ENCODE measurements around the gene SMARCC1.
A peak's percentile ranks its signal among the peaks of the same experiment; 100 is the strongest.

SMARCC1 gene

DNA sequence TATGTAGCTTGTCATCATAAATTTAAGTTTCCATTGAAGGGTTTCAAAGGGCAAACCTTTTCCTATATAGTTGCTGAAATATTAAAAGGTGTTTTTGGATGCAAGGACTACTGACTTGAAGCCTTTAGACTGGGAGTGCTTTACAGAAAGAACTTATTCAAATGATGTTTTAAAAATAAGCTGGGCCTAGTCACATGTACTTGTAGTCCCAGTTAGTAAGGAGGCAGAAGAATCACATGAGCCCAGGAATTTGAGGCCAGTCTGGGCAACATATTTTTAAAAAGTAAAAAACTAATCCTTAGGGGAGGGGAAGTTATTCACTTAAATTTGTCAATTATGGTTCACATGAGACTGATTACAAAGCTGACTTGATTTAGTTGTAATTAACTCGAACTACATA lies 65.0 kb downstream of the SMARCC1 start:
- no peak for TF ChIP-seq CTCF (IDR thresholded peaks at IDR 0.05; ENCODE audit: low read length, missing control alignments)
- DNase-seq (ENCODE audit: low read depth) = peak; percentile 3
- no peak overlapping the region for H3K4me3 ChIP-seq (replicated peaks; ENCODE audit: low read depth, low read length)

DNA sequence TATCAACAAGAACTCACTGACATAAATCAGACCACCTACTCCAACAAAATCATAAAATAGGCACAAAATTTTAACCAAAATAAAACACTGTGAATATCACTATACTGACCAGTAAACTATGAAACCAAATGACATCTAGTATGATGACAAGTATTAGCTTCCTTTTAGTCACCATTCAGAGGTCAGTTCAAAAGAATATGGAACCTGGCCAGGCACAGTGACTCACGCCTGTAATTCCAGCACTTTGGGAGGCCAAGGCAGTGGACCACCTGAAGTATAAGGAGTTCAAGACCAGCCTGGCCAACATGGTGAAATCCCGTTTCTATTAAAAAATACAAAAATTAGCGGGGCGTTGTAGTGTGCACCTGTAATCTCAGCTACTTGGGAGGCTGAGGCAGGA lies 65.8 kb downstream of the SMARCC1 start:
- TF ChIP-seq CTCF (IDR thresholded peaks at IDR 0.05; ENCODE audit: low read length, missing control alignments) = no peak
- peak; percentile 61 for DNase-seq (ENCODE audit: low read depth)
- H3K4me3 ChIP-seq (replicated peaks; ENCODE audit: low read depth, low read length) = no peak overlapping the region

GRCh38 chr3:47714606-47715005 lies 67.1 kb downstream of the SMARCC1 start:
- no peak for TF ChIP-seq CTCF (IDR thresholded peaks at IDR 0.05; ENCODE audit: low read length, missing control alignments)
- no peak overlapping the region for H3K4me3 ChIP-seq (replicated peaks; ENCODE audit: low read depth, low read length)
- no peak for DNase-seq (ENCODE audit: low read depth)

DNA sequence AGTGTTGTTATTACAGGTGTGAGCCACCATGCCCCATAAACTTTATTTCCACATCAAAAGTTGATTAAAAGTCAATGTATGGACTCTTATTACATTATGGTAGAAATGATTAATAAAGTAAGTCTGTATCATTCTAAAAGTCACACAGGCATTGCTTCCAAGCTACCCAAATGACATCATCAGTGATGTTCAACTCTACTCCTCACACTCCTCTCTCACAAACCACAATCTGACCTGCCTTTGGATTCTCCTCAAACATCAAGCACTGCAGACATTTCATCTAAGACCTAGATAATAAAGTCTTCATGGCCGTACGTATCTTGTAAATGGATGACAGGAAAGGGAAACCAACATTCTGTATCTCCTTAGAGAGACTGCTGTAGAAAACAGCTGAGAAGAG lies 68.0 kb downstream of the SMARCC1 start:
- TF ChIP-seq CTCF (IDR thresholded peaks at IDR 0.05; ENCODE audit: low read length, missing control alignments) = no peak
- DNase-seq (ENCODE audit: low read depth) = no peak
- no peak overlapping the region for H3K4me3 ChIP-seq (replicated peaks; ENCODE audit: low read depth, low read length)

DNA sequence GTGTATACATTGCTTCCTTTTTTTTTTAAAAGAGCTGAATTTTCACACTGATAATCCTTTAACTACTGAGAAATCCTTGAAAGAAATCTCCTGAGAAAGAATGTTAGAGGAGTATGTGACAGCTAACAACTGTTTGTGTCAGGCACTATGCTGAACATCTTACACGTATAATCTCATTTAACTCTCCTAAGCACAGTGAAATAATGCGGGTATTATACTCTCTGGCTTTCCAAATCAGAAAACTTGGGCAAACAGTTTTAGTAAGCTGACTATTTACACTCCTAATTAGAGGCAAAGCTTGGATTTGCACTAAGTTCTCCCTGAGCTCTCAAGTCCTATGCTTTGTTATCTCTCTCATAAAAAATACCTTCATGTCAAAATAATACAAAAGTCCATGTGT lies 69.3 kb downstream of the SMARCC1 start:
- no peak for DNase-seq (ENCODE audit: low read depth)
- no peak for TF ChIP-seq CTCF (IDR thresholded peaks at IDR 0.05; ENCODE audit: low read length, missing control alignments)
- H3K4me3 ChIP-seq (replicated peaks; ENCODE audit: low read depth, low read length) = no peak overlapping the region

GRCh38 chr3:47711596-47711995 lies 70.1 kb downstream of the SMARCC1 start:
- H3K4me3 ChIP-seq (replicated peaks; ENCODE audit: low read depth, low read length) = no peak overlapping the region
- TF ChIP-seq CTCF (IDR thresholded peaks at IDR 0.05; ENCODE audit: low read length, missing control alignments) = no peak

DNA sequence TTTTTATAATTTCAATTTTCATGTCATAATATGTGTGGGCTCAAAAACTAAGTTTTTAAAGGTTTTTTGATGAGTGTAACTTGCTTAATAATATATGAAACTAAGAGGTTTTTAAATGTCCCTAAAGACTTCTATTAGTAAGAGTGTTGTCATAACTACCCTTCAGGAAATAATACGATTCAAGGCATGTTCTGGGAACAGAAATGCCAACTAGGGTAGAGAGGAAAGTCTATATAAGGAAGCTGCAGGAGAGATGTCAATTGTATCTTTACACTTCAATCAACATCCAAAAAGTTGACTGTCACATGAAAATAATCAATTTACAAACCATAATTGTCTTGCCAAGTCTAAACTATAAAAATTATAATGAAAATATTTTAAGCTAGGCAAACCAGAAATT lies 76.3 kb downstream of the SMARCC1 start:
- TF ChIP-seq CTCF (IDR thresholded peaks at IDR 0.05; ENCODE audit: low read length, missing control alignments) = no peak
- peak; percentile 3 for DNase-seq (ENCODE audit: low read depth)
- H3K4me3 ChIP-seq (replicated peaks; ENCODE audit: low read depth, low read length) = no peak overlapping the region

More at GRCh38 chr3:47711596-47711995, 70.1 kb downstream of the SMARCC1 start:
- DNase-seq (ENCODE audit: low read depth) = no peak

Data from fibroblast of pulmonary artery (primary cell).